ENCODE measurements around the gene TRMT112.

The TRMT112 gene

GRCh38 chr11:64322925-64323260, 5.5 kb upstream of the TRMT112 start:
- in situ Hi-C loops (cut with MboI; ENCODE audit: low sequenced_read_pairs, unreplicated experiment): no loop called here
- TF ChIP-seq CTCF (IDR thresholded peaks at IDR 0.05; ENCODE audit: borderline replicate concordance, control extremely low read depth, extremely low read depth, insufficient read depth, missing control alignments): no peak
- DNase-seq (ENCODE audit: low spot score): no peak

GRCh38 chr11:64321533-64321932, 4.2 kb upstream of the TRMT112 start:
- no peak for TF ChIP-seq CTCF (IDR thresholded peaks at IDR 0.05; ENCODE audit: borderline replicate concordance, control extremely low read depth, extremely low read depth, insufficient read depth, missing control alignments)
- no peak for DNase-seq (ENCODE audit: low spot score)
- in situ Hi-C loops (cut with MboI; ENCODE audit: low sequenced_read_pairs, unreplicated experiment): no loop called here

GRCh38 chr11:64321026-64321425, 3.7 kb upstream of the TRMT112 start:
- in situ Hi-C loops (cut with MboI; ENCODE audit: low sequenced_read_pairs, unreplicated experiment): no loop called here
- TF ChIP-seq CTCF (IDR thresholded peaks at IDR 0.05; ENCODE audit: borderline replicate concordance, control extremely low read depth, extremely low read depth, insufficient read depth, missing control alignments): no peak
- DNase-seq (ENCODE audit: low spot score): no peak

GRCh38 chr11:64320556-64320955, 3.2 kb upstream of the TRMT112 start:
- in situ Hi-C loops (cut with MboI; ENCODE audit: low sequenced_read_pairs, unreplicated experiment): no loop called here
- DNase-seq (ENCODE audit: low spot score): no peak
- no peak for TF ChIP-seq CTCF (IDR thresholded peaks at IDR 0.05; ENCODE audit: borderline replicate concordance, control extremely low read depth, extremely low read depth, insufficient read depth, missing control alignments)

- in situ Hi-C loops (cut with MboI; ENCODE audit: low sequenced_read_pairs, unreplicated experiment): no loop called here
- DNase-seq (ENCODE audit: low spot score): no peak
- TF ChIP-seq CTCF (IDR thresholded peaks at IDR 0.05; ENCODE audit: borderline replicate concordance, control extremely low read depth, extremely low read depth, insufficient read depth, missing control alignments): no peak
These were observed 1.7 kb upstream of the TRMT112 start for GRCh38 chr11:64318766-64319761.

GRCh38 chr11:64317961-64318765, 804 bp upstream of the TRMT112 start, which contains the start of gene PRDX5:
Gene PRDX5, plus strand, starts transcription at chr11:64318121. Its CDS starts 95 bp downstream, at chr11:64318216.
- peak; percentile 54 for TF ChIP-seq CTCF (IDR thresholded peaks at IDR 0.05; ENCODE audit: borderline replicate concordance, control extremely low read depth, extremely low read depth, insufficient read depth, missing control alignments)
- in situ Hi-C loops (cut with MboI; ENCODE audit: low sequenced_read_pairs, unreplicated experiment): no loop called here
- peak; percentile 97 for DNase-seq (ENCODE audit: low spot score)
